HL-60 (cell line): ENCODE data around the gene ARHGEF37.

Source experiments
- GABPA ChIP-seq: IDR thresholded peaks from 2 replicates; pipeline ENCODE4 v1.6.1; 2012; ENCODE audit warnings: low read depth
- POLR2AphosphoS5 ChIP-seq: IDR thresholded peaks from 2 replicates; pipeline ENCODE4 v1.6.1; 2012; ENCODE audit warnings: low read depth
- SPI1 ChIP-seq: IDR thresholded peaks from 2 replicates; pipeline ENCODE4 v1.6.1; 2012; ENCODE audit warnings: low read depth, mild to moderate bottlenecking, borderline replicate concordance
- TF ChIP-seq, protein P1 (sequence below): IDR thresholded peaks from one replicate; pipeline ENCODE4 v1.5.1; 2011; ENCODE audit warnings: low read length, control low read depth, inconsistent platforms; ENCODE audit not compliant: insufficient read depth
- TF ChIP-seq, protein P2 (sequence below): IDR thresholded peaks from 2 replicates; pipeline ENCODE4 v1.6.1; 2012; ENCODE audit warnings: low read depth; ENCODE audit not compliant: insufficient replicate concordance

DNA sequence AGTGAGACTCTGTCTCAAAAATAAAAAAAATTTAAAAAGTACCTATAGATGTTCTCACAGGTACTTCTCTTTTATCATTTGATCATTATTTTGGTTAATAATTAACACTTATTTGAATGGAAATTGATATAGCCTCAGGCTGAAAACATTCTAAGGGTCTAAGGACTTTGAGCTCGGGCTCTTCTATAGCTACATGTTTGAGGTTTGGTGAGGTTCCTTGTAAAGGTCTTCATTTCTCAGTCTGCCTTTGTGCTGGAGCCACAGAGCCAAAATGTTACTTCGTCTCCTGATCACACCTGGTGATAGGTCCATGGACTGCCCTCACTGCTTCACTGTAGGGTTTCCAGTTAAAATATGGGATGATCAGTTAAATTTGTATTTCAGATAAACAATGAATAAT, 22.6 kb downstream of the ARHGEF37 start:
- TF ChIP-seq, protein P1, sequence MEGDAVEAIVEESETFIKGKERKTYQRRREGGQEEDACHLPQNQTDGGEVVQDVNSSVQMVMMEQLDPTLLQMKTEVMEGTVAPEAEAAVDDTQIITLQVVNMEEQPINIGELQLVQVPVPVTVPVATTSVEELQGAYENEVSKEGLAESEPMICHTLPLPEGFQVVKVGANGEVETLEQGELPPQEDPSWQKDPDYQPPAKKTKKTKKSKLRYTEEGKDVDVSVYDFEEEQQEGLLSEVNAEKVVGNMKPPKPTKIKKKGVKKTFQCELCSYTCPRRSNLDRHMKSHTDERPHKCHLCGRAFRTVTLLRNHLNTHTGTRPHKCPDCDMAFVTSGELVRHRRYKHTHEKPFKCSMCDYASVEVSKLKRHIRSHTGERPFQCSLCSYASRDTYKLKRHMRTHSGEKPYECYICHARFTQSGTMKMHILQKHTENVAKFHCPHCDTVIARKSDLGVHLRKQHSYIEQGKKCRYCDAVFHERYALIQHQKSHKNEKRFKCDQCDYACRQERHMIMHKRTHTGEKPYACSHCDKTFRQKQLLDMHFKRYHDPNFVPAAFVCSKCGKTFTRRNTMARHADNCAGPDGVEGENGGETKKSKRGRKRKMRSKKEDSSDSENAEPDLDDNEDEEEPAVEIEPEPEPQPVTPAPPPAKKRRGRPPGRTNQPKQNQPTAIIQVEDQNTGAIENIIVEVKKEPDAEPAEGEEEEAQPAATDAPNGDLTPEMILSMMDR = no peak
- TF ChIP-seq GABPA (no peak), POLR2AphosphoS5 (no peak), SPI1 (no peak)
- TF ChIP-seq, protein P2, sequence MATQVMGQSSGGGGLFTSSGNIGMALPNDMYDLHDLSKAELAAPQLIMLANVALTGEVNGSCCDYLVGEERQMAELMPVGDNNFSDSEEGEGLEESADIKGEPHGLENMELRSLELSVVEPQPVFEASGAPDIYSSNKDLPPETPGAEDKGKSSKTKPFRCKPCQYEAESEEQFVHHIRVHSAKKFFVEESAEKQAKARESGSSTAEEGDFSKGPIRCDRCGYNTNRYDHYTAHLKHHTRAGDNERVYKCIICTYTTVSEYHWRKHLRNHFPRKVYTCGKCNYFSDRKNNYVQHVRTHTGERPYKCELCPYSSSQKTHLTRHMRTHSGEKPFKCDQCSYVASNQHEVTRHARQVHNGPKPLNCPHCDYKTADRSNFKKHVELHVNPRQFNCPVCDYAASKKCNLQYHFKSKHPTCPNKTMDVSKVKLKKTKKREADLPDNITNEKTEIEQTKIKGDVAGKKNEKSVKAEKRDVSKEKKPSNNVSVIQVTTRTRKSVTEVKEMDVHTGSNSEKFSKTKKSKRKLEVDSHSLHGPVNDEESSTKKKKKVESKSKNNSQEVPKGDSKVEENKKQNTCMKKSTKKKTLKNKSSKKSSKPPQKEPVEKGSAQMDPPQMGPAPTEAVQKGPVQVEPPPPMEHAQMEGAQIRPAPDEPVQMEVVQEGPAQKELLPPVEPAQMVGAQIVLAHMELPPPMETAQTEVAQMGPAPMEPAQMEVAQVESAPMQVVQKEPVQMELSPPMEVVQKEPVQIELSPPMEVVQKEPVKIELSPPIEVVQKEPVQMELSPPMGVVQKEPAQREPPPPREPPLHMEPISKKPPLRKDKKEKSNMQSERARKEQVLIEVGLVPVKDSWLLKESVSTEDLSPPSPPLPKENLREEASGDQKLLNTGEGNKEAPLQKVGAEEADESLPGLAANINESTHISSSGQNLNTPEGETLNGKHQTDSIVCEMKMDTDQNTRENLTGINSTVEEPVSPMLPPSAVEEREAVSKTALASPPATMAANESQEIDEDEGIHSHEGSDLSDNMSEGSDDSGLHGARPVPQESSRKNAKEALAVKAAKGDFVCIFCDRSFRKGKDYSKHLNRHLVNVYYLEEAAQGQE = no peak
